Retina (tissue), 1 donor: ENCODE results near the gene TEKT5.
"Not testable (repeated sequence)": the region's sequence is repeated elsewhere in the genome, so short reads cannot be mapped to it uniquely, and the experiment has no call there.

Source experiments
- DNase-seq: peaks from one replicate; pipeline ENCODE4 v3.0.0-alpha.2; 2016

Gene TEKT5

DNA sequence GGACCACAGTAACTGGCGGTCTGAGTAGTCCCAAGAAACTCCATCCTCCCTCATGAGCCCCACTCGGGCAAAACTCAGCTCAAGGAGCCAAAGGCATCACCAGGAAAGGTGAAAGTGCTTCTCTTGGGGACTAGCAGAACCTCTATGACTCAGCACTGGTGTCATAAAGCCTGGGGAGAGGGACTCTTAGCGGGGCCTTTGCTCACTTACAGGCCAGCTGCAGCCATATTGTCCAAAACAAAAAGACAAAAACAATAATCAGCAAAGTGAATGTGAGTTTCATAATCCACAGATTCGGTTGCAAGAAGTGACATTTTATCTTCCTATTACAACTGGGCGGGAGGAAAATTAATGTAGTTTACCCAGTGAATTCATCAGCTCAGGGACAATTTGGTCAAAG is at the start of gene TEKT5:
TSS of gene TEKT5 (minus strand) at position 101 of the 400 bp plus-strand sequence. CDS start at position 44, 57 bp downstream.
- DNase-seq, result no peak

GRCh38 chr16:10743610-10744369 is 49.1 kb upstream of the TEKT5 start, which contains the start of gene NUBP1:
Gene NUBP1 (plus strand): TSS chr16:10743842. CDS start chr16:10743864, 22 bp downstream.
- DNase-seq, result peak; percentile 100

DNA sequence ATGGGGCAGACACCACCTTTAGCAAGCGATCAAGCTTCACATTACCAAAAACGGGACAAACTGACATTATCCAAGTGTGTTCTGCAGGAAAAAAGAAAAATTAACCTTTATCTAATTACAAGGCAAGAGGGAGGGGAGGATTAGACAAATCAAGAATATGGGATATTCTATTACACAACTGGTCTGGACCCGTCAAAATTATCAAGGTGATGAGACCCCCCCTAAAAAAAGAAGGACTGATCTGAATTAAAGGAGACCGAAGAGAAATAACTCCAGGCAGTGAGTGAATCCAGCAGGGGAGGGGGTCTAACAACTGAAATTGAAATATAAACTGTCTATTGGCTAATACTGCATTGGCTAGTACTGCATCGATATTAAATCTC is 48.5 kb upstream of the TEKT5 start:
- DNase-seq, result no peak

DNA sequence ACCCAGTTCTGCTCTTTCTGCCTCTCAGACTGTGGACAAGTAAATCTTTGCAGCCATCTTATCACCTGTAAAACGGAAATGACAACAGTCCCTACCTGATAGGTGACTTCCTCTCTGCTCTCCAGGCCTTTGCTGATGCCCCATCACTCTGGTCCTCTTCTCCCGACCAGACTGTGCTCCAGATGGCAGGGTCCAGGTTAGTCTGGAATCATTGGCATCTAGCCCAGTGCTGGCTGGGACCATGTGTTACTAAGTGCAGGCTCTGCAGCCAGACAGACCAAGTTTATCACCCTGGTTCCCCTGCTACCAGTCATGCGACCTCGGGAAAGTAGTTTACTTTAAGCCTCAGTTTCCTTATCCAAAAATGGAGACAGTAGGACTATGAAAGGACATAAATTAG is 47.1 kb upstream of the TEKT5 start:
- DNase-seq, result no peak

- not testable (repeated sequence) for DNase-seq
Observed at GRCh38 chr16:10741249-10741648, 46.5 kb upstream of the TEKT5 start.

- DNase-seq, result no peak
Observed at GRCh38 chr16:10740845-10741208, 46.1 kb upstream of the TEKT5 start.

DNA sequence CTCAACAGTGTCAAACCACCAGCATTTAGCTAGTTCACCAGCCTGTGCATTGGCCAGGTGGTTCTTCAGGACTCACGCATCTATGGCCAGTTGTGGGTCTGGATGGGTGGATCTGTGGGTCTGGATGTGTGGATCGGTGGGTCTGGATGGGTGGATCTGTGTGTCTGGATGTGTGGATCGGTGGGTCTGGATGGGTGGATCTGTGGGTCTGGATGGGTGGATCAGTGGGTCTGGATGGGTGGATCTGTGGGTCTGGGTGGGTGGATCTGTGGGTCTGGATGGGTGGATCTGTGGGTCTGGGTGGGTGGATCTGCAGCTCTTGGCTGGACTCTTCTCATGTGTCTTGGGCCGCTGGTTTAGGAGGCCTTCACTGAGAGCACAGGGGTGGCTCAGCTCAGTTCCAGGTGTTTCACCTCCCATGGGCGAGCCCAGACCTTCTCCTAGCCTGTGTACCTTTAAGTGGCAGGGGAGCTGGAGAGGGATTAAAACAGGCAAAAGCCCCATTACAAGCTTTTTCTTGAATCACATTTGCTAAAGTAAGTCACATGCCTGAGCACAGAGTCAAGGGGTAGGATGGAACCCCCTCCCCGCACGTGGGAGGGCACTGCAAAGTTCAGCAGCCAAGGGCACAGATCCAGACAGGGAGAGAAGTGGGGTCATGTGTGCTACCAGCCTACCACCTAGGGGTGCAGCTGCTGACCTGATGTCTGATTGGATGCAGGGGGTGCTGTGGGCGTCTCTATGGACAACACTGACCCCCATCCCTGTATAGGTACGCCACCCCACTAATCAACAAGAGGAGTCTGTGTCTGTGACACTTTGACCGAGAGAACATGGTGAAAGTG is 45.5 kb upstream of the TEKT5 start:
- no peak for DNase-seq

DNA sequence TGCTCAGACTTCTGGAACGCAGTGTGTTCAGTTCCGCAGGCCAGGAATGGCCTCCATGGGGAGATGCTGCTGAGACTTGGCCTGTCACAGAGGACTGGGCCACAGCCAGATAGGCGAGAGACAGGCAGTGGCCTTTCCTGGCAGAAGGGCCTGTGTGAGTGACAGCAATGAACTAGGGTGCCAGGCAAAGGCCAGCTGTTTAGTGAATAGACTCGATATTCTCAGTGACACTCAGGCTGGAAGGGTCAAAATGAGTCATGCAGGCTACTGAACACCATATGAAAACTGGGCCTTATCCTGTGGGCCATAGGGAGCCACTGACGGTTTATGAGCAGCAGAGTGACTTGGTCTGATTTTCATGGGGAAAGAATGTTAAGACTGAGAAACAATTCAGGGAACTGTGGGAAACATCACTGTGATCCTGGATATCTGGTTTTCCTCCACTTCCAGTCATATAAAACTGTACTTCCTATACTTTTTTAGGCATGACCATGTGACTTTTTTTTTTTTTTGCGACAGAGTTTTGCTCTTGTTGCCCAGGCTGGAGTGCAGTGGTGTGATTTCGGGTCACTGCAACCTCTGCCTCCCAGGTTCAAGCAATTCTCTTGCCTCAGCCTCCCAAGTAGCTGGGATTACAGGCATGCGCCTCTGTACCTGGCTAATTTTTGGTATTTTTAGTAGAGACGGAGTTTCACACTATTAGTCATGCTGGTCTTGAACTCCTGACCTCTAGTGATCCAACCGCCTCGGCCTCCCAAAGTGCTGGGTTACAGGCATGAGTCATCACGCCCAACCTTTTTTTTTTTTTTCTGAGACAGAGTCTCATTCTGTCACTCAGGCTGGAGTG is 43.7 kb upstream of the TEKT5 start:
- no peak for DNase-seq

DNA sequence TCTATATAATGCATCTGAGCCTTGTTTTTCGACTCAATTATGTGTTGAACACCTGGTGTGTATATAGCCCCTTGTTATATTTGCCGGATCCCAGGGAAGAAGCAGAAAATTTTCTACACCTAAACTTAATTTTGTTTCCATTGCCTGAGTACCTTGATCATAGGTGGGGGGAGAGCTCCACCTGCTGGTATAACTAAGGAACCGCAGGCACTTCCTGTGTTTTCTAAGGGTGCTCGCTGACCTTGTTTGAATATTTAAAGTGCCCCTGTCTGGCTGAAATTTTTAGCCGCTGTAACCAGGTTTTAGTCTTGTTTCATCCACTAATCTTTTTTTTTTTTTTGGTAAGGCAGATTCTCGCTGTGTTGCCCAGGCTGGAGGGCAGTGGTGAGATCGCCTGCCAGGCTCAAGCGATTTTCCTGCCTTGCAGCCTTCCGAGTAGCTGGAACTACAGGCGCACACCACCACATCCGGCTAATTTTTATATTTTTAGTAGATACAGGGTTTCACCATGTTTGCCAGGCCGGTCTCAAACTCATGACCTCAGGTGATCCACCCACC is 42.4 kb upstream of the TEKT5 start:
- DNase-seq, result peak; percentile 77

DNA sequence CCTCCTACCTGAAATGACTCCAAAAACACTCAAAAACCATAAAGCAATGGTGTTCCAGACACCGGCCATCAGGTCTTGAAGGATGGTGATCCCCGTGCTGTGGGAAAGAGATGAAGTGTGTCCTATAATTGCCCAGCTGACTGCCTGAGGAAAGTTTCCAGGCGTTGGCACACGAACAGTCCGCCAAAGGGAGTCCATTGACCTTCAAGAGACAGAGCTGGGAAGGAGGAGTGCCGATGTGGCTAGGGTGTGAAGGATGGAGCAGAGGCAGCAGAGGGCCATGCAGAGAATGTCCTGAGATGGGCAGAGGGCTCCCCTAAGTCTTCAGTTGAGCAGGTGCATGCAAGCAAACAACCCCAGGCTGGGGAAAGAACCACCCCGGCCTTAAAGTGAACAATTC is 37.1 kb upstream of the TEKT5 start:
- no peak for DNase-seq

DNA sequence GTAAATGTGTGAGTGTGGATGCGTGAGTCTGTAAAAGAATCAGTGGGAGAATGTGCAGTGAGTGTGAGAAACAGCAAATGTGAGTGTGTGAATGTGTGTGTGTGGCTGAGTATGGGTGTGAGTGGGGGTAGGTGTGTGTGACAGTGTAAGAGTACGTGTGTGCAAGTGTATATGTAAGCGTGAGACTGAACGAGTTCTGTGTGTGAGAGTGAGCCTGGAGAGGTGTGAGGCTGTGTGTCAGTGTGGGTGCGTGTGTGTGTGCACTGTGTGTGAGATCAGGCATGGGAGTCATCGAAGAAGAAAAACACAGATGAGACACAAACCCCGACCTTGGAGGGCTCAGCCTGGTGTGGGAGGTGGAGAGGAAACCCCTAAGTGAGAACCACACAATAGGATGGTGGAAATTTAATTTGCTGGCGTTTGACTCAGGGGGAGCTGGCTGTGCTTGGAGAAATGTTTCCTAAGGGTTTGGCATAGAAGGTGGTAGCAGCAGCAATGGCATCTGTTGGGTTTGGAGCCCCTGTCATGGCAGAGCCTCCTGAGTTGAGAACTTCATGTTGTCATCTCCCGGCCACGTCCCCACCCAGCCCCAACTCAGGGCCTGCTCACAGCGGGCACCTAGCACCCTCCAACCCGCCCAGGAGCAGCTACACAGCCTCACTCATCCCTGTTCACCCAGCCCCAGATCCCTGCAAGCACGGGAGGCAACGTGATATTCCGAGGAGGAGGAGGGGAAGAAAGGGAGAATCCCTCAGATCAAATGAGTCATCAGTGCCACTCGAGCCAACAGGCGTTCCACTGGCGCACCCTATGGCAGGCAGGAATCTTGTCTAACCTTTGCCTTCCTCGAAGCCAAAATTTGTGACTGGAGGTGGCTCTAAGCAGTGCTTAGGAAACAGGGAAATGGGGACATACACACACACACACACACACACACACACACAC is 34.6 kb upstream of the TEKT5 start:
- no peak for DNase-seq

- peak; percentile 30 for DNase-seq
Observed at GRCh38 chr16:10728003-10728887, 33.5 kb upstream of the TEKT5 start.

GRCh38 chr16:10708969-10709368 is 14.2 kb upstream of the TEKT5 start:
- no peak for DNase-seq

- DNase-seq, result no peak
Observed at GRCh38 chr16:10699756-10700155, 5.0 kb upstream of the TEKT5 start.

- DNase-seq, result no peak
Observed at GRCh38 chr16:10694306-10694705, 424 bp downstream of the TEKT5 start.

DNA sequence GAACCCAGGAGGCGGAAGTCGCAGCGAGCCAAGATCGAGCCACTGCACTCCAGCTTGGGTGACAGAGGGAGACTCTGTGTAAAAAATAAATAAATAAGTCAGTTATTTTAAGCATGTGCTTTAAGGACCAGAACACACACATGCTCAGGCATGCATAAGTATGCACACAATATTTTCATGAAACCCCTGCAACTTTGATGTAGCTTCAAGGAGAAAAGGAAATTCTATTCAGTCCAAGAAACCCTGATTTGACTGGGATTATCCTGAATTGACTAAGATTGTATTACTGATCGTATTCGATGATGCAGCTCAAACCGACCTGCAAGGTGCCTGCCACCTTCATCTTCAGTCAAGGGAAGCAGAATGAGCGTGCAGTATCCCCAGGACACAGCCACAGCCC is 841 bp downstream of the TEKT5 start:
- no peak for DNase-seq

GRCh38 chr16:10692470-10692869 is 2.3 kb downstream of the TEKT5 start:
- DNase-seq, result no peak

DNA sequence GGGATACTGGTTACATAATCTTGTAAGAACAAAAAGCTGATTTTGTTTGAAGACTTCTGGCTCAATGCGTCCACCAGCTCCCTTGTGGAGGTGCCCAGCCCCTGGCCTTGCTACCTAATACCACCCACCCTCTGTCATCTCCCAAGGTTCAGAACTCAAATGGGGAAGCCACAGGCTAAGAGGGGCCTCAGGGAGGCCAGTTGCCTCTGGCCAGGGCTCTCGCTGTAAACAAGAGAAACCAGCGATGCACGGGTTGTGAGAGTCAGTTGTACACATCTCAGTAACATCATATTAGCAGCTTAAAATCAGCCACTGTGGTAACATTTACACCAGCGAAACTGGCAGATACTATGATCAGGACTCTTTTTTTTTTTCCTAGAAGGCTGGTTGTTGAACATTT is 6.0 kb downstream of the TEKT5 start:
- no peak for DNase-seq

- DNase-seq, result no peak
Observed at GRCh38 chr16:10688291-10688690, 6.4 kb downstream of the TEKT5 start.

GRCh38 chr16:10685709-10686108 is 9.0 kb downstream of the TEKT5 start:
- DNase-seq, result no peak
